ENCODE results near the gene NOTCH3.
A peak's percentile ranks its signal among the peaks of the same experiment; 100 is the strongest.

The NOTCH3 gene

DNA sequence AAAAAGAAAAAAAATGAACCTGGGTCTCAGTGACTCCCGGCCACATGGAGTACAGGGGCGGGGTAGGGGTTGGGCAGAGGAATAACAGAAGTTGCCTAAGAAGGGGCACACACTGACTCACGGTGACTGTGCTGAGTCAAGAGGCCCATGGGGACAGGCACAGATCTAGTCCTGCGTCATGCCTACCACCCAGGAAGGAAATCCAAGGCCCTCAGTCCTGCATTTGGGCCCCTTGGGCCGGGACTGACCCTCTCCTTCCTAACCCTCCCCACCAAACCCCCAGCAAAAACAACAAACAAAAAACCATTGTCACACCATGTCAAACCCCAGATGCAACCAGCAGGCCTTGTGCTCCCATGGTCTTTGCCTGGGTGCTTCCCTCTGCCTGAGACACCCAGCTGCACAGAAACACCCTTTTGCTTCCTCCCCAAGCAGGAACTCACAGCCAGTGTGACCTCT lies 9.6 kb upstream of the NOTCH3 start:
- DNase-seq (ENCODE audit: extremely low read depth, low read depth): no peak
- H3K4me3 ChIP-seq (replicated peaks; ENCODE audit: low read depth, low read length): no peak overlapping the region
- TF ChIP-seq, protein P1, sequence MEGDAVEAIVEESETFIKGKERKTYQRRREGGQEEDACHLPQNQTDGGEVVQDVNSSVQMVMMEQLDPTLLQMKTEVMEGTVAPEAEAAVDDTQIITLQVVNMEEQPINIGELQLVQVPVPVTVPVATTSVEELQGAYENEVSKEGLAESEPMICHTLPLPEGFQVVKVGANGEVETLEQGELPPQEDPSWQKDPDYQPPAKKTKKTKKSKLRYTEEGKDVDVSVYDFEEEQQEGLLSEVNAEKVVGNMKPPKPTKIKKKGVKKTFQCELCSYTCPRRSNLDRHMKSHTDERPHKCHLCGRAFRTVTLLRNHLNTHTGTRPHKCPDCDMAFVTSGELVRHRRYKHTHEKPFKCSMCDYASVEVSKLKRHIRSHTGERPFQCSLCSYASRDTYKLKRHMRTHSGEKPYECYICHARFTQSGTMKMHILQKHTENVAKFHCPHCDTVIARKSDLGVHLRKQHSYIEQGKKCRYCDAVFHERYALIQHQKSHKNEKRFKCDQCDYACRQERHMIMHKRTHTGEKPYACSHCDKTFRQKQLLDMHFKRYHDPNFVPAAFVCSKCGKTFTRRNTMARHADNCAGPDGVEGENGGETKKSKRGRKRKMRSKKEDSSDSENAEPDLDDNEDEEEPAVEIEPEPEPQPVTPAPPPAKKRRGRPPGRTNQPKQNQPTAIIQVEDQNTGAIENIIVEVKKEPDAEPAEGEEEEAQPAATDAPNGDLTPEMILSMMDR (IDR thresholded peaks at IDR 0.05; ENCODE audit: low read depth, low read length, missing control alignments): no peak

DNA sequence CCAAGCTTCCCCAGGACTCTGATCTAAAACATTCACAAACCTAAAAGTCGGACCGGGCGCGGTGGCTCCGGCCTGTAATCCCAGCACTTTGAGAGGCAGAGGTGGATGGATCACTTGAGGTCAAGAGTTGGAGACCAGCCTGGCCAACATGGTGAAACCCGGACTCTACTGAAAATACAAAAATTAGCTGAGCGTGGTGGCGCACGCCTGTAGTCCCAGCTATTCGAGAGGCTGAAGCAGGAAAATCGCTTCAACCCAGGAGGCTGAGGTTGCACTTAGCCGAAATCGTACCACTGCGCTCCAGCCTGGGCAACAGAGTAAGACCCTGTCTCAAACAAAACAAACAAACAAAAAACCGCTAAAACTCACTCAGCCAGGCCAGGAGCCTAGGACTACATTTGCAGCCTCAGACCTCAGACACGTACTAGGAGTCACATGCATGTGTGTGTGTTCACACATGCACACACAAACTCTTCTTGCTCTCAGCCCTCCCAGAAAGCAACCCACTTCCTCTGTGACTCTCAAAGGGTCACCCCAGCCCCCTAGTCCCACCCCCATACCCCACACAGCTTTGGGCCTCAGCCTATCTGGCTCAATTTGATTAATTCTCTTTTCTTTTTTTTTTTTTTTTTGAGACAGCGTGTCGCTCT lies 704 bp upstream of the NOTCH3 start:
- no peak overlapping the region for H3K4me3 ChIP-seq (replicated peaks; ENCODE audit: low read depth, low read length)
- TF ChIP-seq, protein P1 (IDR thresholded peaks at IDR 0.05; ENCODE audit: low read depth, low read length, missing control alignments): no peak
- no peak for DNase-seq (ENCODE audit: extremely low read depth, low read depth)

DNA sequence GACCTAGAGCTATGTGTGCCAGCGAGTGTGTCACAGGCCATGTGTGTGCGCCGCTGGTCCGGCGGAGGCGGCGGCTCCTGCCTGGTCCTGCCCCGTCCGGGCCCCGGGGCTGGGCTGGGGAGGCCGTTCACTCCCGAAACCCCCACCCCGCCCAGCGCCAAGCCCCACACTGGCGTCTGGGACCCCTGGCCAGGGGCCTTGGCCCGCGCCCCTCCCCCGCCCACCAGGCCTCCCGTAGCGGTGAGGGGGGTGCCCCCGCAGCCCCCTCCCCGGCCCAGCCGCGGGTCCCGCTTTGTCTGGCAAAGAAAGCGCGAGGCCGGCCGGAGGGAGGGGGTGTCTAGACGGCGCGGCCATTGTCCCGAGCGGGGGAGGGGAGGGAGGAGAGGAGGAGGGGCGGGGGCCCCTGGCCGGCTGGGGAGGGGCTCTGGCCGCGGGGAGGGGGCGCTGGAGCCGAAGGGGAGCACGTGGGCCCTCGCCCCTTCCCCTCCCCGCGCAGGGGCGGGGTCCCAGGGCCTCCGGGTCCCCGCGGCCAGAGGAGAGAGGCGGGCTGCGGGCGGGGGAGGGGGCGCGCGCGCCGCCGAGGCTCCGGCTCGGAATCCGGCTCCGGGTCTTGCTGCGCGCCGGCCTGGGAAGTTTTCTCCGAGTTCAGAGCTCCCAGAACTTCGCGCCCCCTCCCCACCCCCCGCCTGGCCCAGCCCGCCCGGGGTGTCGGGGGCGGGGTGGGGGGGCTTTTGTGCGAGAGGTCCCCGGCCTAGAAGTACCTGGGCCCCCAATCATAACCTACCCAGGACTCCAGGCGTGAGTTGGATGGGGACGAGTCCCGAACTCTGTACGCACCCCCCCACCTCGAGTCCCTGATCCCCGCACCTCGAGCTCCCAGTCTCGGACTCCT lies 888 bp downstream of the NOTCH3 start:
- peak overlapping the region; percentile 49 for H3K4me3 ChIP-seq (replicated peaks; ENCODE audit: low read depth, low read length)
- TF ChIP-seq, protein P1 (IDR thresholded peaks at IDR 0.05; ENCODE audit: low read depth, low read length, missing control alignments): no peak
- no peak for DNase-seq (ENCODE audit: extremely low read depth, low read depth)

DNA sequence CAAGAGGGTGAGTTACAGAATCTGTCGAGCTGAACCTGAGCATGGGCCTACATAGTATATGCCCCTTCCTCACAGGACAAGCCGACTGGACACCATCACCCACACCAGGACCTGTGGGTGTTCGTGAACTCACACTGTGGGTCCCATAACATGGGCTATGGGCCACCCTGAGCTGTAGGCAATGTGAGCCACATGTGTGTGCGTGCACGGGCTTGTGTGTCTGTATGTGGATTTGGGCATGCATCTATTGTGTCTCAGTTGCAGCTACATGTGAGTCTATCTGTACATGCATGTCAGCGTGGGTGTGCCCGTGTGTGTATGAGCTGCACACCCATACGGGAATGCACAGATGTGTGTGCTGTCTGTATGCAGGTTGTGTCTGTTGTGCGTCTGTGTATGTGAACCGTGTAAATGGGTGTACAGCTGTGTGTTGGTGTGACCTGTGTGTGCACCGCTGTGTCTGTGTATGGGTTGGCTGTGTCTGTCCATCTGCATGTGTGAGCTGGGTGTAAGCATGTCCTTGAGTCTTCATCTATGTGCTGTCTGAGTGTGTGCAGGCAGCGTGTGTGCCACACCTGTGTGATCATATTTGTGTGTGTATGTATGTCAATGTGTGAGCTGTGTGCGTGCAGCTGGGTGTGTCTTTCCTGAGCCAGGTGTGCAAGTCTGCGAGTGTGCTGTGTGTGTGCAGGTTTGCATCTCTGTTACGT lies 1.7 kb downstream of the NOTCH3 start:
- no peak overlapping the region for H3K4me3 ChIP-seq (replicated peaks; ENCODE audit: low read depth, low read length)
- DNase-seq (ENCODE audit: extremely low read depth, low read depth): no peak
- TF ChIP-seq, protein P1 (IDR thresholded peaks at IDR 0.05; ENCODE audit: low read depth, low read length, missing control alignments): no peak

DNA sequence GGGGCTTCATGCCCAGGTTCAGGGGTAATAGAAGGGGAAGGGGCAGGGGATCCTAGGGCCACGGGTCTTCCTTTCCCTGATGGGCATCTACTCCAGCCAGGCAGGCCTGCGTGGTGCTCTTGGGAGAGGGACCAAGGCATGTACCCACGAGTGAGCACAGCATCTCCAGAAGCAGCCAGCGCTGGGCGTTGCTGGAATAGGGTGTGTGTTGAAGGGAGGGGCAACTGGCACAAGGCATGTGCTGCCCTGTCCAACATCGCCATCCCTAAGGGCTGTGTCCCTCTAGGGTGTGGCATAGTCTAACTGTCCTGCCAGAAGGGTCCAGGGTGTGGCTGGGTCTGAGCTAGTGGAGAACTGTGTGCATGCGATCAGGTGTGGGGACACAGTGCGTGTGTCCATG lies 2.9 kb downstream of the NOTCH3 start:
- TF ChIP-seq, protein P1 (IDR thresholded peaks at IDR 0.05; ENCODE audit: low read depth, low read length, missing control alignments): no peak
- no peak overlapping the region for H3K4me3 ChIP-seq (replicated peaks; ENCODE audit: low read depth, low read length)
- no peak for DNase-seq (ENCODE audit: extremely low read depth, low read depth)

DNA sequence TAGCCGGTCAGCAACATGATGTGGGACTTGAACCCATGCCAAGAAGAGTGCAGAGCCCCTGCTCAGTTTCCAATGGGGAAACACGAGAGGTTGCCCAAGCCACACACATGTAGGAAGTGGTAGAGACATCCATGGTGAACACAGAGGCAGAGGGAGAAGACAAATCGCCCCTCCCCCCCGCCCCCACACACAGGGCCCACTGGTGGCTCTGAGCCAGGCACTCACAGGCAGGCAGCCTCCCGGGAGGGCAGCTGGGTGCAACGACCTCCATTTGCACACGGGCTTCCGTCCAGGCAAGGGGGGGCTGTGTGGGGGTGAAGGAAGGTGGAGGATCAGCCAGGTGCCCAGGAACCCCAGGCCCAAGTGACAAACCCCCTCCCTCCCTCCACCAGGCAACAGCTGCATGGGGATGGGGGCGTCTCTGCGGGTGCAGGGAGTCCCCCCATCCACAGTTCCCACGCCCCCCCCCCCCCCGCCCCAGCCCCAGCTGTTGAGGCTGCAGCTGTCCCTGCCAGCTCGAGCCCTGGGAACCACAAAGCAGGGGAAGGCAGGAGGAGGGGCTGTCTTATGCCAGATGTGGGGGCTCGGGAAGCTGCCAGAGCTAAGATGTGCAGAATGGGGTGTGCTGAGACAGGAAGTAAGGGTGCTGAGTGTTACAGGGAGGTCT lies 3.4 kb downstream of the NOTCH3 start:
- no peak for DNase-seq (ENCODE audit: extremely low read depth, low read depth)
- no peak overlapping the region for H3K4me3 ChIP-seq (replicated peaks; ENCODE audit: low read depth, low read length)
- TF ChIP-seq, protein P1 (IDR thresholded peaks at IDR 0.05; ENCODE audit: low read depth, low read length, missing control alignments): no peak

Data from HFF-Myc (cell line).